ENCODE data around the gene PPIA.

Gene PPIA

DNA sequence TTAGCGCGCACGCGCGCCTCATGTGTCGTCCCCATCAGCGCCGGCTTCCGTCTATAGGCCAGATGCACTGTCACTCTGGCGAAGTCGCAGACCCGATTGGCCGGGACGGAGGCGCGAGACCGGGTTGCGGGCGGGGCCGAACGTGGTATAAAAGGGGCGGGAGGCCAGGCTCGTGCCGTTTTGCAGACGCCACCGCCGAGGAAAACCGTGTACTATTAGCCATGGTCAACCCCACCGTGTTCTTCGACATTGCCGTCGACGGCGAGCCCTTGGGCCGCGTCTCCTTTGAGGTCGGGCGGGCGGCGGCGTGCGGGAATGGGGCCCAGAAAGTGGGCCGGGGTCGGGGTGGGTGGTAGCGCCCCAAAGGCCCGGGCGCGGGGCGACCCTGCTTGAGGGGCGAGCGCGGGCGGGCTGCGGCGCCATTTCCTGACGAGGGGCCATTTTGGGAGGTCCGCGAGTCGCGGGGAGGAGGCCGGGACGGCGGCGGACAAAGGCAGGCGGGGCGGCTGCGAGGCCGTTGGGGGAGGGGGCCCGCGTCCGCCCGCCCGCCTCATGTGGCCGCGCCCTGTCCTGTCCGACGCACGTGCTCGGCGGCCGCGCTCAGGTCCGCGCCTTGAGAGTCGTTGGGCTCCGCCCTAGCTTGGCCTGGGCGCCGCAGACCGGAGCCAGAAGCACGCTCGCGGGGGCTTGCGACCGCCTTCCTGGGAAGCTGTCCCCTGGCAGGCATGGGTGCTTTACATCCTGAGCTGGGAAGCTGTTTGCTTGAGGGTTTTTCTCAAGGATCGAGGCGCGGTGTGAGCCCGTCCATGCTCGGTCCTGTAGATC is at the start of gene PPIA:
PPIA (plus strand) TSS at position 178 of the 825 bp plus-strand sequence; CDS start at position 222, 44 bp downstream.
- DNase-seq, result peak; percentile 99

DNA sequence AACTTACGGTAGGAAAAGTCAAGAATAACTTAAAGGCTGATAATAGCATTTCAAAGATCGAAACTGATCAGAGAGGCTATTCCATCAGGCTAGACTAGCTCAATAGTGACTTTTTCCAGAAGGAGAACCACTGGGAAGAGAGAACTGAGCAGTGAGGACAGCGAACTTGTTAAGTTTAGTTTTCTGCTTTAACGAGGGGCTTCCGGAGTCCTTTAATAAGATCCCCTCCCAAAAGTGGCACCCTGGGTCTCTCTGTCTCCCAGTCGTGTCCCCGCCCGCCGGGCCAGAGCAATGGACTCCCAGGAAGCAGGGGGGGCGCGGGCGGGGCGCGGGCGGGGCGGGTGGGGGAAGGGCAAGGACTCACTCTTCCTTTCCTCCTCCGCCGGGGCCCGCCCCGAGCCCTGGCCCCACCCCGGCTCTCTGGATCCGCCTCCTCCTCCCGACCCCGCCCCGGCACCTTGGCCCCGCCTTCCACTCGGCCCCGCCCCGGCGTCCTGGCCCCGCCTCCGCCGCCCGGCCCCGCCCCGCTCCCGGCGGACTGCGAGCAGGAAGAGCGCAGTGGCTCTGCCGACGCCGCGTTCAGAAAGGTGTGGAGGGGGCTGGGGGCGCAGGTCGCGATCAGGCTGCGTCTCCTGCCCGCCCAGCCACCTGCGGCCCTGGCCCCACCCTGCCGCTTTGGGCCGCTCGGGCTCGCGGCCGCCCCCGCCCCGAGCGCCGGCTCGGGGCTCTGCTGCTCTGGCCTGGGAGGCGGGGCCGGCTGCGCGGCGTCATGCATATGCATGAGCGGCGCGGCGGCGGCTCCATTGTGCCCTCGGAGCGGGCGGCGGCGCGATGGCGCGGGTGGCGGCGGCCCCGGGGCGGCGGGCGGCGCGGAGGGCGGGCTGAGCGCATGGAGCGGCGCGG is 48.2 kb upstream of the PPIA start, which contains the start of gene ZMIZ2:
ZMIZ2 (plus strand) TSS at position 803 of the 903 bp plus-strand sequence. CDS start 7,403 bp downstream, outside the sequence.
- peak; percentile 96 for DNase-seq

DNA sequence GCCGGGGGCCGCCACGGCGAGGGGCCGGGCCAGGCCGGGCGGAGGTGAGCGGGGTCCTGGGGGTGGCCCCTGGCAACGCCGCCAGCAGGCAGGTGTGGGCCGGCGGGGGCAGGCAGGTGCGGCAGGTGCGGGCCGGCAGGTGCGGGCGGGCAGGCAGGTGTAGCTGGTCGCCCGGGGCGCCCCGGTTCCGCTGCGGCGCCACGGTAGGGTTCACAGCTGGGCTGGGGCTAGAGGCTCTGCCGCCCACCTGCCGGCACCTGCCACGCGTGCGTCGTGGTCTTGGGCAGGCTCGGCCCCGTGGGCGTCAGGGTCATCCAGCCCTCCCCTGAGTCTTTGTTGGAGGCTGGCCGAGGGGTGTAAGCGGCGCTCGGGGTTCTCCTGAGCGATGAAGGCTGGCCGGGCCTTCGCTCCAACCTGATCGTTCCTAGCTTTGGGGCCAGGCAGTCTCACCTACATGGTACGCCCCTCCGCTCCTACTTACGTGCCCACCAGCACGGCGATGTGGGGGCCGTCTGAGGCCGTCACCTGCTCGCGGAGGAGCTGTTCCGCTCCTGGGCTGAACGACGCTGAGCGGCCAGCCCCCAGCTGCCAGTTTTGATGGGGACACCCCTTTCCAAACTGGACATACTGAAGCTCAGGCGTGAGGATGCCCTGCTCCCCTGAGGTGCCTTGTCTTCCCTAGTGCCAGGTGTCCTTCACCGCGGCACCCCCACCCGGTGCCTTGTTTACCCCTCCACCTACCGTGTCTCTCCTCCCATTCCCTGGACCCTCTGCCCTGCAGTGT is 47.3 kb upstream of the PPIA start:
- DNase-seq, result peak; percentile 63

DNA sequence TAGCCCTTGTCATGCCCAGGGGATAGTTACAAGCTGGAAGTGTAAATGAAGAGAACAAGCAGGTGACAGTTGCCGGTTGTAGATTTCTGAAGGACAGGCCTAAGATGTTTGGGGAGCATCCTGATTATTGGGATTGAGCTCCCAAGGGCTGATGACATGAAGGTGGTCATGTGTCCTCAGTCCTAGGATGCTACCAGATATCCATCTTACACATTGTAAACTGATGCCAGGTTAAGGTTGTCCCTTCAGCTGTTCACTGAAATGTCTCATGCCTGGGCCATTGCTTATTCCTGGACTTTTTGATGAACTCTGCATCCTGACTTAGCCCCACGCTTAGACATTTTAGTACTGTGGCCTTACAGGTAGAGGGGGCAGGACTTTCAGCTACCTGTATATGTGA is 46.5 kb upstream of the PPIA start:
- no peak for DNase-seq

DNA sequence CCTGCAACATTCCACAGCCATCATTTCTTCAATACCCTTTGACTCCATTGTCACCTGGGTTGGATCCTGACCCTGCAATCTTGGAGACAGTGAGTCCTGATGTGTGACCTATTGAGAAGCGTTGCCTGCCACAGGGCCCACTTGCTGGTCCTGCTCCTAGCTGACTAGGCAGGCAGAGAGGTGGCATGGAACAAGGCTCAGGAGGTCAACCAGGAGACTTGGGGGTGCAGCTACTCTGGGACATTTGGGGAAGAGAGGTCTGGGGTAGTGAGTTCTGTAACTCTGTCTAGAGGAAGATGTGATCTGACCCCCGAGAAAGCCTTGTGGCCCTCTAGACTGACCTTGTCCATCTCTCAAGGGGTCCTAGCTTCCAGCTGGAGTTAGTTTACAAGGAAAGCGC is 46.1 kb upstream of the PPIA start:
- no peak for DNase-seq

DNA sequence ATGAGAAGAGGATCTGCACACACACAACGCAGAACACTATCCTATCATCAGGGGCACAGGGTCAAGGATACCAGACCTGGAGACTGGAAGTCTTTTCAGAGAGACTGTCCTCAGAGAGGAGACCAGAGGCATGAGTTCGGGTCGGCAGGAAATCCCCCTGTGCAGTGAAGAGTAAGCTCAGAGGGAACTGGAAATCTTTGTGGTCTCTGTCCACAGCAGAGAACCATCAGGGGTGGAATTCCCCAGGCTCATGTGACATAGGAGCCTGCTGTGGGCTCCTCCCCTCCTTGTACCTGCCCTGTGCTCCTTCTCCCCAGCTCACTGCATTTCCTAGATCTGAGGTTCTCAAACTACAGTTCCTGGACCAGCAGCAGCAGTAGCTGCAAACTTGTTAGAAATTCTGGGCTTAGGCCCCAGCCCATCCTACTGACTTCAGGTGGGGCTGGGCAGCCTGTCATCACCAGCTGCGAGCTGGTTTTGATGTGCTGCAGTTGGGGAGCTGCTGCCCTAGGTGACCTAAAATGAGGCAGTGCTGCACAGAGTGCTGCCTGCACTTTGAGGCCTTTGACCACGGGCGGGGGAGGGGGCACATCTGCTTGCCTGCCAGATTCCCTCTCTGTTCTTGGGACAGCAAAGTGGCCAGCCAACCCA is 45.4 kb upstream of the PPIA start:
- DNase-seq, result no peak

DNA sequence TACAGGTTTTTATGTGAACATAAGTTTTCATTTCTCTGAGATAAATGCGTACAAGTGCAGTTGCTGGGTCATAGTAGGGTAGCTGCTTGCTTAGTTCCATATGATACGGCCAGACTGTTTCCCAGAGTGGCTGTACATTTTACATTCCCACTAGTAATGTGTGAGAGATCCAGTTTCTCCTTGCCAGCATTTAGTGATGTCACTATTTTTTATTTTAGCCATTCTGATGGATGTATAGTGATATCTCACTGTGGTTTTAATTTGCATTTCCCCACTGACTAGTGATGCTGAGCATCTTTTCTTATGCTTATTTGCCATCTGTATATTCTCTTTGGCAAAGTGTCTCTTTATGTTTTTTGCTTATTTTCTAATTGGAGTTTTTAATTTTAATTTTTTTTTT is 43.7 kb upstream of the PPIA start:
- no peak for DNase-seq

DNA sequence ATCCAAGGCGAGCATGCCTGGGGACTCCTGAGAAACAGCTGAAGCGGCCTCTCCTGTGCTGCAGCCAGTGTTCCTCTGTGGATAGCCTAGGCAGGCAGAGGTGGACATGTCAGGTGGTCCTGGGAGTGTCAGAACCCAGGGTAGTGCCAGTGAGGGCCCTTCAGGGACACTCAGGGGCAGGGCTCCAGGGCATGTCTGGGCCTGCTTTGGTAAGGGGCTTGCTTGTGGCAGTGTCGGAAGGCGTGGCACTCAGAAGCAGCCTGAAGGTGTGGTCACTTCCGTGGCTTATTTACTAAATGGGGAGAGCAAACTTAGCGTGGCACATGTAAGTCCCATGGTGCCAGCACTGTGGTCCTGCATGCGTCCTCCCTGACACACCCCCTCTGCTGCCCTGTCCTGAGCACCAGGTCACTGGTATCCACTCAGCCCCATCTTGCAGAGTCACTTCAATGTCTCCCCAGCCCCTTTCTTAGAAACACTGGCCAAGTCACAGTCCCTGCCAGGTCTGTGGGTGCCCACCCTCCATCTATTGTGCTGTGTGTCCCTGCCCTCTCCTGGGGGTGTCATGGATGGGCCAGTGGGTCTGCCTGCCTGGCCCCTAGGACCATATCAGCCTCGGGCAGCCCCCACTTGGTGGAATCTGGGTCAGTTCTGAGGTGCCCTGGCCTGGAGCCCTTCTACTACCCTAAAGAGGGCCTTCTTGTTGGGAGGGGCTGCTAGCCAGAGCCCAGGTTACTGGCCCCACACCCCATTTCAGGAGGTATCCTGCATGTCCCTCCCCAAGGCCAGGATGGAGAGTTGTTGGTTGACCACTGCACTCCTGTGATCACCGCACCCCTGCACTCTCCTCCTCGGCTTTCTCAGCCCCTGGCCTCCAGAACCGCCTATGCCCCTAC is 41.4 kb upstream of the PPIA start:
- DNase-seq, result no peak

DNA sequence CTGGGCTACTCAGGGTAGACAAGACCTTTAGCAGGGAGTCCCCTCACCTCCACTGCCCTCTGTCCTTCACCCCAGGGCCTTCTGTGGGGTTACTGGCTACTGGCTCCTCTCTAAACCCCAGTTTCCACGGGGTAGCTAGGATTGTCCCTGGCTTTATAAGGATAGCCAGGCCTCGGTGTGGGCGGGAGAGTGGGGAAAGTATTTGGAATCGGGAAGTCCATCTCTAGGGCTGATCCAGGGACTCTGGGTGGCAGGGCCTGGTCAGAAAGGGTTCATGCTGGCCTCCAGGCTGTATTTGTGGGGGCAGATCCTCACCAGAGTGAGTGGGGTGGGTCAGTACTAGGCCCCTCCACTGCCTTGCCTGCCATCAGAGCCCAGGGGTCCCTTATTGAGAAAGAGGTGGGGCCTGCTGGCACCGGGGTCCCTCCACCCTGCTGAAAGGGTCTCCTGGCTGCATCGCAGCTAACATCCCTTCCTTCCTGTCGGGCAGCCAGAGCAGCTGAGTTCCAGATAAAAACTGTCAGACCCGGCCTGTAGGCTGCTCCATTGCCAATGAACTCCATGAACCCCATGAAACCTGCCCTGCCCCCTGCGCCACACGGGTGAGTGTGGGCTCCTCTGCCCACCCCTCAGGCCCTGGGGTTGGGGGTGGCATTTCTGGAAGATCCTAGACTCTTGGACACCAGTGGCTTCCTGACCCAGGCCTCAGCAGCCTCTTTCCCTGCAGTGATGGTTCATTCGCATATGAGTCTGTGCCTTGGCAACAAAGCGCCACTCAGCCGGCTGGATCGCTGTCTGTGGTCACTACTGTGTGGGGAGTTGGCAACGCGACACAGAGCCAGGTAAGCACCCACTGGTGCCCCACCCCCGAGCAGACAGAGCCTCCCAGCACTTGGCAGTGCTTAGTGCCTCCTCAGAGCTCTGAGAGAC is 40.5 kb upstream of the PPIA start:
- DNase-seq, result no peak

DNA sequence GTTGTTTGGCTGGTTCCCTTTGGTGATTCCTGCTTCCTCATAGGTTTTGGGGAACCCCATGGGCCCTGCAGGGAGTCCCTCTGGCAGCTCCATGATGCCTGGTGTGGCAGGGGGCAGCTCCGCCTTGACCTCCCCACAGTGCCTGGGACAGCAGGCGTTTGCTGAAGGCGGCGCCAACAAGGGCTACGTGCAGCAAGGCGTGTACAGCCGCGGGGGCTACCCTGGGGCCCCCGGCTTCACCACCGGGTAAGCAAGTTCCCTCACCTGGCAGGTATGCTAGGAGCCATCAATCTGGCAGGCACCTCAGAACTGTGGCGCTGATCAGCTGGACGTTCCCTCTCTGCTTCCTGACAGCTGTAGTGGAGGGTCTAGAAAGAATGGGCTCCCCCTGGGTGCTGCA is 39.6 kb upstream of the PPIA start:
- DNase-seq, result no peak

DNA sequence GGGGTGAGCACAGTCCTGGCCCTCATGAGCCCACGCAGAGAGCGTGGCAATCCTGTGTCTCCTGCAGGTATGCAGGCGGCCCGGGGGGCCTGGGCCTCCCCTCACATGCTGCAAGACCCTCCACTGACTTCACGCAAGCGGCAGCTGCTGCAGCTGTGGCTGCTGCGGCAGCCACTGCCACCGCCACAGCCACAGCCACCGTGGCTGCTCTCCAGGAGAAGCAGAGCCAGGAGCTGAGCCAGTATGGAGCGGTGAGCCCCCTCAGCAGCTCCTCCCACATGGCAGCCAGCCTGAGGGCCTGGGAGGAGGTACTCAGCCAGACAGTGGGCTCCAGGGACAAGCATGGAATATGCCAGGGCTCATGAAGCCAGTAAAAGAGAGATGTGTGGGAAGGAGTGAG is 39.2 kb upstream of the PPIA start:
- DNase-seq, result no peak

DNA sequence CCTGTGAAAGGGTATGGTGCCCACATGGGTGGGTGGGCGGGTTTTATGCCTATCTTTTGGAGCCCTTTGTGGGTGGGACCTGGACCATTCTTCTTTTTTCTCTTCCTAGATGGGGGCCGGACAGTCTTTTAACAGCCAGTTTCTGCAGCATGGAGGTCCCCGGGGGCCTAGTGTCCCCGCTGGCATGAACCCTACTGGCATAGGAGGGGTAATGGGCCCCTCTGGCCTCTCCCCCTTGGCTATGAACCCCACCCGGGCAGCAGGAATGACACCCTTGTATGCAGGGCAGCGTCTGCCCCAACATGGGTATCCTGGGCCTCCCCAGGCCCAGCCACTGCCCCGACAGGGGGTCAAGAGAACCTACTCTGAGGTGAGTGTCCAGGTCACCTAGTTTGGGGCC is 38.7 kb upstream of the PPIA start:
- DNase-seq, result no peak

DNA sequence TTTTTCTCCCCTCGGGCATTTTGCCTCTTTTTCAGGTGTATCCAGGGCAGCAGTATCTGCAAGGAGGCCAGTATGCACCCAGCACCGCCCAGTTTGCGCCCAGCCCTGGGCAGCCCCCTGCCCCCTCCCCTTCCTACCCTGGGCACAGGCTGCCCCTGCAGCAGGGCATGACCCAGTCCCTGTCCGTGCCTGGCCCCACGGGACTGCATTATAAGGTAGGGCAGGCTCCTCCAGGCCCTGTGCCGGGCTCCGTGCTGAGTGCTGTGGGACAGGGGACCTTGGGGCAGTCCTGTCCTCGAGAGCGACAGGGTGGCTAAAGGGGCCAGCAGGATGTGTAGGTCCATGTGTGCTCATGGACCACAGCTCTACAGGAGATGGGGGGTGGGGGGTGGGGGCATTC is 37.2 kb upstream of the PPIA start:
- no peak for DNase-seq

DNA sequence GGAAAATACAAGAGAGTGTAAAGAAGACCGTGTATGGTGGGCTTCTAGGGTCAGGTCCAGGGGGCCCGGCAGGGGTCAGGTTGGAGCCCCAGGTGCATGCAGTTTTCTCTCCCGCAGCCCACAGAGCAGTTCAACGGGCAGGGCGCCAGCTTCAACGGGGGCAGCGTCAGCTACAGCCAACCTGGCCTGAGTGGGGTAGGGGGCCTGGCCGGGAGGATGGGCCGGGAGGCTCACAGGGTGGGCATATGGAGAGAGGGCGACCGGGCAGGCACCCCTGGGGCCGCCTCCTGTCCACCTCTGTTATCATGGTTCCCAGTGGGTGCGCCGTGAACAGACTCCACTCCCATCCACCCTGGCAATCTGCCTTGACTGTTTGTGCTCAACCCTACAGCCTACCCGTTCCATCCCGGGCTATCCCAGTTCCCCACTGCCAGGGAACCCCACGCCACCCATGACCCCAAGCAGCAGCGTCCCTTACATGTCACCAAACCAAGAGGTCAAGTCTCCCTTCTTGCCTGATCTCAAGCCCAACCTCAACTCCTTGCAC is 36.4 kb upstream of the PPIA start:
- DNase-seq, result no peak

DNA sequence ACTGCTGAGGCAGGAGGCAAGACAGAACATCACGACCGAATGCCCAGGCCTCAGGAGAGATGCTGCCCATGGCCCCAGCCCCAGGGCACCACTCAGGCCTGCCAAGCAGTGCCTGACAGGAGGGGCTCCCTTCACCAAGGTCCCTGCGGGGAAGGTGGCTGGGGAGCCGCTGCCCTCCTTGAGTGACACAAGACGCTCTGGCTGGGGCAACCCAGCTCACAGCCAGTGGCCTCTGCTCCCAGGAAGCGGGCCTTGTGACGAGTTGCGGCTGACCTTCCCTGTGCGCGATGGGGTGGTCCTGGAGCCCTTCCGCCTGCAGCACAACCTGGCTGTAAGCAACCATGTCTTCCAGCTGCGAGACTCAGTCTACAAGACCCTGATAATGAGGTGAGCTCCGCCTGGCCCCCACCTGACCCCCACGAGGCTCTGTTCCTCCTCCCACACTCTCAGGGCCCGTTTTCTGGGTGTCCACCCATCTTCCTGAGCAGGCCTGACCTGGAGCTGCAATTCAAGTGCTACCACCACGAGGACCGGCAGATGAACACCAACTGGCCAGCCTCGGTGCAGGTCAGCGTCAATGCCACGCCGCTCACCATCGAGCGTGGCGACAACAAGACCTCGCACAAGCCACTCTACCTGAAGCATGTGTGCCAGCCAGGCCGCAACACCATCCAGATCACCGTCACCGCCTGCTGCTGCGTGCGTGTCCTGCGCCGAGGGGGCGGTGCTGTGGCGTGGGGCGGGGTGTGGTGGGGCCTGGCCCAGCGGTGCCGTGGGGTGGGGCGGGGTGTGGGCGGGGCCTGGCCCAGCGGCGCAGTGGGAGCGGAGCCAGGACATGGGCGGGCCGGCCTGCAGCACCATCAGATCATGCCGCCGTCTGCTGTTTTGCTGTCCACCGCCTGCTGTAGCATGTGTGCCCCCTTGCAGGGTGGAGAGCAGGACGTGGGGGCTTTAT is 35.0 kb upstream of the PPIA start:
- no peak for DNase-seq

DNA sequence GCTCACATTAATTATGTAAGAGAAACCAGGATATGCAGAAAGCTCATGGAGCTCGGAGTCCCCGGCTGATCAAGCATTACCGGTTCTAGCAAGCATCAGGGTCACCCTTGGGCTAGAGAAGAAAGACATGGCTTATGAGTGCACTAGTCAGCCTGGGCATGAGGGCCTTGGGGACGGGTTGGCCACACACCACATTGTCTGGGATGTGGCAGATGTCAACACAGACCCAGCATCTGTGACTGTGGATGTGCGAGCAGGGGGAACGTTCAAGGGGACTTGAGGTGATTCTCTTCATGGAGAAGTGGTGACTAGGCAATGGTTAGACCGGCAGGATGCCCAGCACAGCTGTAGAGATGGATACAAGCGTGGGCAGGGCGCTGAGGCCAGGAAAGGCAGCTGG is 34.2 kb upstream of the PPIA start:
- DNase-seq, result peak; percentile 69

DNA sequence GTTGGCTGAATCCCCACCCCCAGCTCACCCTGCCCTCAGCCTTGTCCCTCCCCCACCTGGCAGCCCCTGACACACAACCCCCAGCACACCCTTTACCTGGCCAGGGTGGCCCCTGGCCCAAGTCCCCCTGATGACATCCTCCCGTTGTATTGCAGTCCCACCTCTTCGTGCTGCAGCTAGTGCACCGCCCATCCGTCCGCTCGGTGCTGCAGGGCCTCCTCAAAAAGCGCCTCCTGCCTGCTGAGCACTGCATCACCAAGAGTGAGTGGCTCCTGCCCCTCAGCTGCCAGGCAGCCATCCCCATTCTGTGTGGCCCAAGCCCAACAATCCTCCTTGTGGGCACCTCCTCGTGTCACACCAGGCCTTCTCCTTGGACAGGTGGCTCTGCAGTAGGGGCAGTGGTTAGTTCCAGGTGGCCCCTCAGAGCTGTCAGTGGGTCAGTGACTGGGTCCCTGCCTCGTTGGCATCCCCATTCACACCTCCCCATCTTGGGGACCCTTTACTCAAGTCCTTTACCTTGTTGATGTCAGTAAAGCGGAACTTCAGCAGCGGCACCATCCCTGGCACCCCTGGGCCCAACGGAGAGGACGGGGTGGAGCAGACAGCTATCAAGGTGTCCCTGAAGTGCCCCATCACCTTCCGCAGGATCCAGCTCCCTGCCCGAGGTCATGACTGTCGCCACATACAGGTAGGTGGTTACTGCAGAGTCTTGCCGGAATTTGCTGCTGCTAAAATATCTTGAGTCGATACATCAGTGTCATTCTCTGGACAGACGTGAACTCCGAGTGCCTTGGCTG is 33.6 kb upstream of the PPIA start:
- no peak for DNase-seq

DNA sequence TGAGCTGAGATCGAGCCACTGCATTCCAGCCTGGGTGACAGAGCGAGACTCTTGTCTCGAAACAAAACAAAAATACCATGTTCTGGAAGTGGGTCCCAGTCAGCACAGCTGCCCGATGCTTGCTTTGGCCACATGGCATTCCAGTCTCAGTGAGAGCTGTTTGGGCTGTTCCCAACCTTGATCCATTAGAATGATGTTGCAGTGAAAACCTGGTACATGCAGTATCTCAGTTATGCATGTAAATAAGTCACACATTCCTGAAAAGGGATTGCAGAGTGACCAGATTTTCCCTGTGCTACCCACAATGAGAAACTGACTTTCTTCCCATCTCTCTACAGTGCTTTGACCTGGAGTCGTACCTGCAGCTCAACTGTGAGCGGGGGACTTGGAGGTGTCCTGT is 32.4 kb upstream of the PPIA start:
- DNase-seq, result no peak
